Keratinocyte (primary cell): Measurements from ENCODE around the gene ZNF407.

ENCODE experiments used
- EZH2 ChIP-seq: IDR thresholded peaks from one replicate; pipeline ENCODE4 v1.6.1; 2012; ENCODE audit warnings: inconsistent platforms, mild to moderate bottlenecking, low read length, moderate library complexity
- TF ChIP-seq, protein P1 (sequence below), 3 experiments: IDR thresholded peaks in 1 of 3; conservative IDR thresholded peaks in 1 of 3; optimal IDR thresholded peaks in 1 of 3; 2 replicates in 2 of 3; 3 replicates in 1 of 3; pipeline versions ENCODE3 to v1.5.1; 2011; ENCODE audit warnings: low read length in 3 of 3, mild to moderate bottlenecking in 3 of 3, moderate library complexity in 2 of 3, control low read depth in 1 of 3, inconsistent platforms in 1 of 3; ENCODE audit not compliant: insufficient read depth in 2 of 3; ENCODE audit errors: extremely low read depth in 1 of 3

DNA sequence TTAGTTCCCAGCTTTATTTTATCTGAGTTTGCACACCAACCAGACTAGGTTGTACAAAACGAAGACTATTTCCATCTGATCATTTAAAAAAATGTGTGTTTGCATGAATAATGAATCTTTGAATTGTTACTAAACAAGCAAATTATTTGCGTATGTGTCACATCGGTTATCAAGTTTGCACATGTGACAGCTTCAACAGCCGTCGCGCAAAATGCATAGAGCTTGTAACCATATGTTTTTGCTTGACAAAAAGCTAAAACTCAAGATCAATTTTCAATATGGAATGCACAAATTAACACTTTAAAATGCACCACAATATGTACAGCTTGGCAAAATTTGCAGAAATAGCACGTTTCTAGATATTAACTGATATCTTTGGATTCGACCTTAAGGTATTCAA is 427.2 kb downstream of the ZNF407 start:
- TF ChIP-seq, protein P1, sequence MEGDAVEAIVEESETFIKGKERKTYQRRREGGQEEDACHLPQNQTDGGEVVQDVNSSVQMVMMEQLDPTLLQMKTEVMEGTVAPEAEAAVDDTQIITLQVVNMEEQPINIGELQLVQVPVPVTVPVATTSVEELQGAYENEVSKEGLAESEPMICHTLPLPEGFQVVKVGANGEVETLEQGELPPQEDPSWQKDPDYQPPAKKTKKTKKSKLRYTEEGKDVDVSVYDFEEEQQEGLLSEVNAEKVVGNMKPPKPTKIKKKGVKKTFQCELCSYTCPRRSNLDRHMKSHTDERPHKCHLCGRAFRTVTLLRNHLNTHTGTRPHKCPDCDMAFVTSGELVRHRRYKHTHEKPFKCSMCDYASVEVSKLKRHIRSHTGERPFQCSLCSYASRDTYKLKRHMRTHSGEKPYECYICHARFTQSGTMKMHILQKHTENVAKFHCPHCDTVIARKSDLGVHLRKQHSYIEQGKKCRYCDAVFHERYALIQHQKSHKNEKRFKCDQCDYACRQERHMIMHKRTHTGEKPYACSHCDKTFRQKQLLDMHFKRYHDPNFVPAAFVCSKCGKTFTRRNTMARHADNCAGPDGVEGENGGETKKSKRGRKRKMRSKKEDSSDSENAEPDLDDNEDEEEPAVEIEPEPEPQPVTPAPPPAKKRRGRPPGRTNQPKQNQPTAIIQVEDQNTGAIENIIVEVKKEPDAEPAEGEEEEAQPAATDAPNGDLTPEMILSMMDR (optimal IDR thresholded peaks at IDR 0.05 in 1 of 3, IDR thresholded peaks at IDR 0.05 in 1 of 3, conservative IDR thresholded peaks at IDR 0.05 in 1 of 3; ENCODE audit: extremely low read depth in 1 of 3, insufficient read depth in 2 of 3, low read length in 3 of 3): no peak
- no peak for TF ChIP-seq EZH2
